ENCODE data around the gene MRPL12. TPM values are rescaled to one million over a fixed set of nuclear protein-coding genes. Genes with fewer than 3 reads are reported as not detected.

The MRPL12 gene
- total and polyA plus RNA-seq, 9 of the 15 experiments (the other 6 are each of a cell fraction or from before 2014, with no cell fraction given), result 0.94 to 338 (median 100) TPM

- ChIA-PET POLR2A (interaction anchor here (0.6 to 1.6 kb wide), 3 partner anchors 14 to 38 kb away, joined by 3 to 4 read pairs (median 3); no protein-coding TSS in a partner anchor), CTCF (ENCODE audit: low intra/inter-chr PET ratio) (no interaction called here)
- Histone ChIP-seq H3K36me3 (ENCODE audit: control insufficient read depth, insufficient read depth, low read length) (peaks cover 63% of the 10 kb centered on the region), H3K79me2 (ENCODE audit: control insufficient read depth, insufficient read depth, low read length) (peaks cover 53% of the 10 kb centered on the region), H3K9ac (ENCODE audit: insufficient read depth in 1 of 2, low read depth in 2 of 2, low read length in 2 of 2) (peak overlapping the region in 1 of 2 experiments; percentile 24; a peak in 1 of 4 replicates), H3K27me3 (ENCODE audit: control insufficient read depth in 2 of 2, insufficient read depth in 2 of 2, low read length in 2 of 2) (no peaks in the 10 kb centered on the region), H3K4me2 (ENCODE audit: insufficient read depth, low read length) (no peak overlapping the region), H3K4me1 (replicated peaks in 1 of 2; ENCODE audit: control insufficient read depth in 2 of 2, insufficient read depth in 2 of 2, low read length in 2 of 2) (peaks cover 18 to 72% of the 10 kb centered on the region in 2 experiments), H2AFZ (ENCODE audit: low read depth, low read length) (no peak overlapping the region), H3K9me3 (replicated peaks; ENCODE audit: control insufficient read depth, insufficient read depth, low read depth, low read length) (no peaks in the 10 kb centered on the region), H3K9me1 (ENCODE audit: control insufficient read depth, insufficient read depth, low read length) (peaks cover 2% of the 10 kb centered on the region), H4K20me1 (replicated peaks; ENCODE audit: control insufficient read depth, insufficient read depth, low read length) (peaks cover 11% of the 10 kb centered on the region), H3K27ac (ENCODE audit: extremely low read depth, low read depth, low read length) (no peak overlapping the region), H3K4me3 (no peak overlapping the region)
- no peak for ATAC-seq
- no peak for DNase-seq (ENCODE audit: extremely low read depth in 1 of 4, low spot score in 3 of 4)
- in situ Hi-C loops (cut with MboI), result no loop called here
- TF ChIP-seq ZNF76 (CRISPR knock-in tag; IDR thresholded peaks at IDR 0.05; ENCODE audit: borderline replicate concordance) (no peak), ZBTB33 (CRISPR knock-in tag; IDR thresholded peaks at IDR 0.05) (peak; percentile 82)
- intact Hi-C loops (cut with micrococcal nuclease), result no loop called here
- FAIRE-seq, result no peak
- BruUV-seq (replicated peaks), result no TSS peak
- WGBS (ENCODE audit: insufficient coverage, low coverage, missing lambda C conversion rate), result 98% methylated on average over 17 of the region's 17 CpGs
These were observed 3.1 kb downstream of the MRPL12 start for GRCh38 chr17:81706232-81706611.
